Measurements from ENCODE around the gene SOCS6. TPM values are rescaled to one million over a fixed set of nuclear protein-coding genes. Genes with fewer than 3 reads are reported as not detected.

SOCS6 gene
- total and polyA plus RNA-seq, 2 of the 13 experiments (the other 11 are each of a cell fraction or from before 2014, with no cell fraction given) = 18.6 to 38.3 TPM

- TF ChIP-seq, protein P1, sequence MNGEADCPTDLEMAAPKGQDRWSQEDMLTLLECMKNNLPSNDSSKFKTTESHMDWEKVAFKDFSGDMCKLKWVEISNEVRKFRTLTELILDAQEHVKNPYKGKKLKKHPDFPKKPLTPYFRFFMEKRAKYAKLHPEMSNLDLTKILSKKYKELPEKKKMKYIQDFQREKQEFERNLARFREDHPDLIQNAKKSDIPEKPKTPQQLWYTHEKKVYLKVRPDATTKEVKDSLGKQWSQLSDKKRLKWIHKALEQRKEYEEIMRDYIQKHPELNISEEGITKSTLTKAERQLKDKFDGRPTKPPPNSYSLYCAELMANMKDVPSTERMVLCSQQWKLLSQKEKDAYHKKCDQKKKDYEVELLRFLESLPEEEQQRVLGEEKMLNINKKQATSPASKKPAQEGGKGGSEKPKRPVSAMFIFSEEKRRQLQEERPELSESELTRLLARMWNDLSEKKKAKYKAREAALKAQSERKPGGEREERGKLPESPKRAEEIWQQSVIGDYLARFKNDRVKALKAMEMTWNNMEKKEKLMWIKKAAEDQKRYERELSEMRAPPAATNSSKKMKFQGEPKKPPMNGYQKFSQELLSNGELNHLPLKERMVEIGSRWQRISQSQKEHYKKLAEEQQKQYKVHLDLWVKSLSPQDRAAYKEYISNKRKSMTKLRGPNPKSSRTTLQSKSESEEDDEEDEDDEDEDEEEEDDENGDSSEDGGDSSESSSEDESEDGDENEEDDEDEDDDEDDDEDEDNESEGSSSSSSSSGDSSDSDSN (CRISPR knock-in tag; IDR thresholded peaks at IDR 0.05) = 0 out of 2 replicates have a peak, but pooled peaks have one; percentile 42
- TF ChIP-seq E2F1 (CRISPR knock-in tag; IDR thresholded peaks at IDR 0.05) (no peak), IKZF4 (CRISPR knock-in tag; IDR thresholded peaks at IDR 0.05; ENCODE audit: borderline replicate concordance, low read depth, not compliant biosample characterization) (no peak), RFXAP (CRISPR knock-in tag; IDR thresholded peaks at IDR 0.05; ENCODE audit: borderline replicate concordance) (no peak), ZNF674 (CRISPR knock-in tag; IDR thresholded peaks at IDR 0.05; ENCODE audit: low read depth) (no peak), ZNF607 (CRISPR knock-in tag; IDR thresholded peaks at IDR 0.05; ENCODE audit: borderline replicate concordance) (no peak), BRCA1 (CRISPR knock-in tag; IDR thresholded peaks at IDR 0.05) (no peak), HES4 (CRISPR knock-in tag; IDR thresholded peaks at IDR 0.05; ENCODE audit: borderline replicate concordance) (no peak), GMEB1 (CRISPR knock-in tag; IDR thresholded peaks at IDR 0.05; ENCODE audit: borderline replicate concordance) (no peak), DMAP1 (CRISPR knock-in tag; IDR thresholded peaks at IDR 0.05) (no peak), DNMT3B (CRISPR knock-in tag; conservative IDR thresholded peaks at IDR 0.05) (no peak), ZNF652 (CRISPR knock-in tag; IDR thresholded peaks at IDR 0.05; ENCODE audit: borderline replicate concordance, low read depth) (no peak), ZBTB3 (CRISPR knock-in tag; IDR thresholded peaks at IDR 0.05; ENCODE audit: borderline replicate concordance, low read depth) (peak; percentile 57; the same call in 1 of the 2 replicates), ZNF614 (CRISPR knock-in tag; IDR thresholded peaks at IDR 0.05; ENCODE audit: borderline replicate concordance) (no peak), SMARCE1 (IDR thresholded peaks at IDR 0.05; ENCODE audit: borderline replicate concordance) (no peak), ZNF484 (CRISPR knock-in tag; IDR thresholded peaks at IDR 0.05; ENCODE audit: borderline replicate concordance, low read depth) (no peak)
- TF ChIP-seq, protein P2, sequence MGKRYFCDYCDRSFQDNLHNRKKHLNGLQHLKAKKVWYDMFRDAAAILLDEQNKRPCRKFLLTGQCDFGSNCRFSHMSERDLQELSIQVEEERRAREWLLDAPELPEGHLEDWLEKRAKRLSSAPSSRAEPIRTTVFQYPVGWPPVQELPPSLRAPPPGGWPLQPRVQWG (CRISPR knock-in tag; IDR thresholded peaks at IDR 0.05; ENCODE audit: borderline replicate concordance, low read depth) = no peak
- TF ChIP-seq, protein P3, sequence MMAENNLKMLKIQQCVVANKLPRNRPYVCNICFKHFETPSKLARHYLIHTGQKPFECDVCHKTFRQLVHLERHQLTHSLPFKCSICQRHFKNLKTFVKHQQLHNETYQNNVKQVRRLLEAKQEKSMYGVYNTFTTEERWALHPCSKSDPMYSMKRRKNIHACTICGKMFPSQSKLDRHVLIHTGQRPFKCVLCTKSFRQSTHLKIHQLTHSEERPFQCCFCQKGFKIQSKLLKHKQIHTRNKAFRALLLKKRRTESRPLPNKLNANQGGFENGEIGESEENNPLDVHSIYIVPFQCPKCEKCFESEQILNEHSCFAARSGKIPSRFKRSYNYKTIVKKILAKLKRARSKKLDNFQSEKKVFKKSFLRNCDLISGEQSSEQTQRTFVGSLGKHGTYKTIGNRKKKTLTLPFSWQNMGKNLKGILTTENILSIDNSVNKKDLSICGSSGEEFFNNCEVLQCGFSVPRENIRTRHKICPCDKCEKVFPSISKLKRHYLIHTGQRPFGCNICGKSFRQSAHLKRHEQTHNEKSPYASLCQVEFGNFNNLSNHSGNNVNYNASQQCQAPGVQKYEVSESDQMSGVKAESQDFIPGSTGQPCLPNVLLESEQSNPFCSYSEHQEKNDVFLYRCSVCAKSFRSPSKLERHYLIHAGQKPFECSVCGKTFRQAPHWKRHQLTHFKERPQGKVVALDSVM (CRISPR knock-in tag; IDR thresholded peaks at IDR 0.05) = 0 out of 2 replicates have a peak, but pooled peaks have one; percentile 24
- TF ChIP-seq, protein P4, sequence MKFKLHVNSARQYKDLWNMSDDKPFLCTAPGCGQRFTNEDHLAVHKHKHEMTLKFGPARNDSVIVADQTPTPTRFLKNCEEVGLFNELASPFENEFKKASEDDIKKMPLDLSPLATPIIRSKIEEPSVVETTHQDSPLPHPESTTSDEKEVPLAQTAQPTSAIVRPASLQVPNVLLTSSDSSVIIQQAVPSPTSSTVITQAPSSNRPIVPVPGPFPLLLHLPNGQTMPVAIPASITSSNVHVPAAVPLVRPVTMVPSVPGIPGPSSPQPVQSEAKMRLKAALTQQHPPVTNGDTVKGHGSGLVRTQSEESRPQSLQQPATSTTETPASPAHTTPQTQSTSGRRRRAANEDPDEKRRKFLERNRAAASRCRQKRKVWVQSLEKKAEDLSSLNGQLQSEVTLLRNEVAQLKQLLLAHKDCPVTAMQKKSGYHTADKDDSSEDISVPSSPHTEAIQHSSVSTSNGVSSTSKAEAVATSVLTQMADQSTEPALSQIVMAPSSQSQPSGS (CRISPR knock-in tag; IDR thresholded peaks at IDR 0.05) = peak; percentile 55; the same call in 1 of the 2 replicates
- TF ChIP-seq, protein P5, sequence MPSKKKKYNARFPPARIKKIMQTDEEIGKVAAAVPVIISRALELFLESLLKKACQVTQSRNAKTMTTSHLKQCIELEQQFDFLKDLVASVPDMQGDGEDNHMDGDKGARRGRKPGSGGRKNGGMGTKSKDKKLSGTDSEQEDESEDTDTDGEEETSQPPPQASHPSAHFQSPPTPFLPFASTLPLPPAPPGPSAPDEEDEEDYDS (CRISPR knock-in tag; IDR thresholded peaks at IDR 0.05) = no peak
Observed at GRCh38 chr18:70377317-70377799, 88.5 kb downstream of the SOCS6 start (continued).

Data from HepG2 (cell line).